ENCODE data around the gene NOL6.

DNA sequence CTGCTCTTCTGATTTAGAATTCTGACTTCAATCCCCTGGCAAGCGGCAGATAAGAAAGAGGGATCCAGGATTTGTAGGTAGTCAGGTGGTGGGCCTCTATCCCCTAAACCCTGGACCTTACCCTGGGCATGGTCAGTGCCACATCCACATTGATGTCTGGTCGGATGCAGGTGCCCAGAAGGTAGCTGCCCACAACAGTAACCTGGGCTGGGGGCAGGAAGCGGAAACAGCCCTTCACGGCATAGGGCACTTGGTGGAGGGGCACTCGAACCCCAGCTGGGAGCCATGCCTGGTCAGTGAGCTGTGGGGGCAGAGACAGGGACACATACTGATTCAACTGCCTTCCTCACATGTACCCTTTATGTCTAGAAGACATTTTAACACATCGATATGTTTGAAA lies 3.8 kb downstream of the NOL6 start:
- TF ChIP-seq ZNF850 (CRISPR knock-in tag; conservative IDR thresholded peaks at IDR 0.05): no peak
- no peak for TF ChIP-seq ELF4 (CRISPR knock-in tag; IDR thresholded peaks at IDR 0.05; ENCODE audit: borderline replicate concordance)
- TF ChIP-seq THYN1 (CRISPR knock-in tag; IDR thresholded peaks at IDR 0.05; ENCODE audit: borderline replicate concordance, low read depth): no peak
- TF ChIP-seq UBTF (CRISPR knock-in tag; IDR thresholded peaks at IDR 0.05): no peak
- no peak for TF ChIP-seq GABPA (IDR thresholded peaks at IDR 0.05; ENCODE audit: low read depth, low read length)
- TF ChIP-seq GABPA (CRISPR knock-in tag; IDR thresholded peaks at IDR 0.05; ENCODE audit: low read depth): no peak
- no peak for TF ChIP-seq HOXA7 (CRISPR knock-in tag; IDR thresholded peaks at IDR 0.05)

Measured in HepG2 (cell line).